ENCODE data around the gene EMD. TPM values are rescaled to one million over a fixed set of nuclear protein-coding genes. Genes with fewer than 3 reads are reported as not detected.

The EMD gene
- total and polyA plus RNA-seq, 10 of the 15 experiments (the other 5 are each of a cell fraction or from before 2014, with no cell fraction given): 0.76 to 100 (median 43.2) TPM

- TF ChIP-seq NKRF (conservative IDR thresholded peaks at IDR 0.05) (peak; percentile 53; the same call in 1 of the 2 replicates), MXI1 (IDR thresholded peaks at IDR 0.05; ENCODE audit: low read depth, low read length) (0 out of 2 replicates have a peak, but pooled peaks have one; percentile 35), TCF12 (IDR thresholded peaks at IDR 0.05; ENCODE audit: low read depth, low read length) (peak; percentile 72; the same call in 1 of the 2 replicates), POLR2AphosphoS2 (IDR thresholded peaks at IDR 0.05; ENCODE audit: low read depth, low read length) (peak; percentile 86; the same call in 1 of the 2 replicates), RELB (IDR thresholded peaks at IDR 0.05; ENCODE audit: low read depth) (peak; percentile 56; the same call in 1 of the 2 replicates), RAD51 (IDR thresholded peaks at IDR 0.05) (no peak), RELA (IDR thresholded peaks at IDR 0.05; ENCODE audit: borderline replicate concordance, partially characterized antibody) (peak; percentile 11), SP1 (IDR thresholded peaks at IDR 0.05; ENCODE audit: low read depth, low read length) (peak; percentile 83), SIN3A (IDR thresholded peaks at IDR 0.05; ENCODE audit: low read depth, low read length) (peak; percentile 88), SMAD5 (IDR thresholded peaks at IDR 0.05; ENCODE audit: low read depth) (peak; percentile 83), CHD4 (IDR thresholded peaks at IDR 0.05) (no peak), BACH1 (IDR thresholded peaks at IDR 0.05; ENCODE audit: borderline replicate concordance) (peak; percentile 86)
These were observed 7.9 kb upstream of the EMD start (continued) for GRCh38 chrX:154371017-154371788.
